LNCaP clone FGC (cell line): Measurements from ENCODE around the gene STAT5A.

Experiments
- DNase-seq: peaks from one replicate; pipeline ENCODE4 v3.0.0-alpha.2; 2011; ENCODE audit warnings: low read depth
- H3K4me3 ChIP-seq: 2 replicates; pipeline ENCODE4 v1.5.1; 2011; ENCODE audit warnings: mild to moderate bottlenecking, low read depth, low read length, control low read depth
- CTCF ChIP-seq: IDR thresholded peaks from 2 replicates; pipeline ENCODE4 v1.5.1; 2012; ENCODE audit warnings: mild to moderate bottlenecking; ENCODE audit not compliant: control insufficient read depth, insufficient read depth; ENCODE audit errors: extremely low read depth

Gene STAT5A

GRCh38 chr17:42325026-42325425 lies 36.7 kb downstream of the STAT5A start:
- DNase-seq, result peak; percentile 8
- TF ChIP-seq CTCF, result no peak
- H3K4me3 ChIP-seq, result no peak overlapping the region

- DNase-seq, result no peak
- no peak overlapping the region for H3K4me3 ChIP-seq
- TF ChIP-seq CTCF, result no peak
These were observed 41.0 kb downstream of the STAT5A start for GRCh38 chr17:42329025-42329976.

GRCh38 chr17:42333053-42333452 lies 44.8 kb downstream of the STAT5A start:
- H3K4me3 ChIP-seq, result no peak overlapping the region
- TF ChIP-seq CTCF, result no peak
- DNase-seq, result no peak

- no peak overlapping the region for H3K4me3 ChIP-seq
- DNase-seq, result no peak
- TF ChIP-seq CTCF, result peak; percentile 26; the same call in 1 of the 2 replicates
These were observed 46.4 kb downstream of the STAT5A start for GRCh38 chr17:42334677-42335076.

GRCh38 chr17:42337442-42337841 lies 49.1 kb downstream of the STAT5A start:
- no peak for TF ChIP-seq CTCF
- H3K4me3 ChIP-seq, result no peak overlapping the region
- DNase-seq, result no peak

GRCh38 chr17:42338427-42338985 lies 50.2 kb downstream of the STAT5A start:
- H3K4me3 ChIP-seq, result no peak overlapping the region
- TF ChIP-seq CTCF, result no peak
- DNase-seq, result no peak
